Sciatic nerve (tissue), 2 donors: ENCODE data around the gene GSTT4. TPM values are rescaled to one million over a fixed set of nuclear protein-coding genes. Genes with fewer than 3 reads are reported as not detected.
"Not testable (repeated sequence)": the region's sequence is repeated elsewhere in the genome, so short reads cannot be mapped to it uniquely, and the experiment has no call there.

ENCODE experiments used
- ATAC-seq: fragments of 200-7000 bp; cut with Tn5 transposase; one replicate; pipeline ENCODE4 v1.9.1; 2020; ENCODE audit warnings: mild to moderate bottlenecking, moderate library complexity
- DNase-seq: peaks from one replicate; pipeline ENCODE4 v3.0.0-alpha.2; 2020; ENCODE audit warnings: low spot score
- intact Hi-C: fragments of 100-400 bp; cut with DNase I; formaldehyde crosslinking; loops from one replicate; pipeline ENCODE4 v1.14.2; 2022
- total RNA-seq: library from RNA; stranded (reverse); fragmentation: NEBNext Ultra II Directional; extraction: Animal tissue kit (Norgen Biotek cat#: 25700); gene quantifications from one replicate; pipeline ENCODE4 v1.2.1, GENCODE V29; 2021
- donor health status: DM: no; HTN: no; CAD: no.
- donor health status: DM: no; HTN: no; CAD: no.

The GSTT4 gene
- total RNA-seq, 1 donor from 2014 or later = not detected

GRCh38 chr22:23999779-24000178, 5.5 kb downstream of the GSTT4 start:
- not testable (repeated sequence) for DNase-seq, ATAC-seq
- intact Hi-C loops = loop anchor here (10.0 kb wide), 1 partner anchor 175 kb away; no protein-coding TSS in a partner anchor

GRCh38 chr22:23997092-23997491, 8.2 kb downstream of the GSTT4 start:
- intact Hi-C loops = no loop called here
- ATAC-seq (no peak), DNase-seq (no peak)

DNA sequence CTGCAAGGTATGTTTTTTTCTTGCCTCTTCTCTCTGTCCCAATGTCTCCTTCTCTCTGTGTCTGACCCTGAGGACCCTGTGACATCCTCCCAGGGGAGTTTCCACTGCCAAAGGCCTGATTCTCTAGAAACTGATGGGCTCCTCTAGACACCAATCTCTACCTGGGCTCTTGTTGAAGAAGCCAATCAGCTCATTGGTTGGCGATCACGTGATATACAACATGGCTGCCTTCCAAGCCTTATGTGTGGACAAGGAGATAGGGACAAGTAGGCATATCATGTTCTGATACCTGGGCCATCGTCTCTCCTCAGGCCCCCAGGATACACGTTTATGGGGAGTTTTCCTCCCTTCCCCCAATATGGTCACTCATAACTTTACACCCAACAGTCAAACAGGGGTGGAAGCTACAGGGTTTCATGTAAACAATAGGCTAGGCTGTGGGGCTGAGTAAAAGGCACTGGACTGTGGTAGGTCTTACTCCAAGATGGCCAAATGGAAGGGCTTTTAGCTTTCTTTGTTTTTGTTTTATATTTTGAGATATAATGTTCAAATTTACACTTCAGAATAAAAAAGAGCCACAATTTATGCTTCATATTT, 11.6 kb downstream of the GSTT4 start:
- ATAC-seq, DNase-seq, intact Hi-C loops: not testable (repeated sequence)

- ATAC-seq, DNase-seq, intact Hi-C loops: not testable (repeated sequence)
Measured at GRCh38 chr22:23993080-23993479, 12.2 kb downstream of the GSTT4 start.

DNA sequence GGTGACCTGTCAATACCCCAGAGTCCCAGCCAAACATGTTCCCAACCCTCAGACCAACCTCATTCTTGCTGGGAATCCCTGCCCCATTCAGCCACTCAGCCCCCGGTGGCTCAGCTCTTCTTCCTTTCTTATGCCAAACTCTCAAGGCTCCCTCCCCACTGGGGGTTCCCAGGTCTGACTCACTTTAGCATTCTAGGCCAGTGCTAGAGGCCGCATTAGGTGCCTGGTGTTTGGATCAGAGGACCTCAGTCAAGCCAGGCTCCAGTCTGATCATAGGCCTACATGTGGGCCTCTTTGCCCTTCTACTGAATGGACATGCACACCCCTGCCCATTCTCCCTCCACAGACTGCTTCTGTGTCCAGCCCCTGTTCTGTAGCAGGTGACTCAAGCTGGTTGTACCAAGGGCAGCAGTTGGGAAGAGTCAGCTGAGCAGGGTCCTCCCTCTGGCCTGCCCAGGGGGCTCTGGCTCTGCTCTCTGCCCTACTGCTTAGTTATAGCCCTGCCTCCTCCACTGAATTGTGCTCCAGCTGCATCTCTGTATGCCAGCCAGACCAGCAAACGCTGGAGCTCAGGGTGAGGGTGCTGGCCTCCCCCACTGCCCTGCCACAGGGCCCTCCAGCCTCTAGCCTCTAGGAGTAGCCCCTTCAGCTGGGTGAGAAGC, 15.5 kb downstream of the GSTT4 start:
- intact Hi-C loops, DNase-seq, ATAC-seq: not testable (repeated sequence)

- DNase-seq, intact Hi-C loops, ATAC-seq: not testable (repeated sequence)
Measured at GRCh38 chr22:23986538-23987178, 18.6 kb downstream of the GSTT4 start.

DNA sequence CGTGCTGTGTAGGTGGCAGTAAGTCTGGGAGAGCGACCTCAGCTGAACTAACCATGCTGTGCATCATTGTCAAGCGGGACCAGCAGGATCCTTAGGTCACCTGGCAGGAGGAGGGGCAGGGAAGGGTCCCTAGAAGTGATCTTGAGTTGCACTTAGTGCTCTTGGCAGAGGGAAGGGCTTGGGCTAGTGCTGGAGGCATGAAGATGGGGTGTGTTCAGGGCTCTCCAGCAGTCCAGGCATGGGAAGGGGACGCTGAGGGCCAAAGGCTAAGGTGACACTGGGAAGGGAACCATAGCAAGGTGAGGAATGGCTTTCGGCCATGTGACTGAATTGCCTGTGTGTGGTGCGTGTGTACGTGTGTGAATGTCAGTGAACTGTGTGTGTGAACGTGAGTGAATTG, 19.2 kb downstream of the GSTT4 start:
- intact Hi-C loops, DNase-seq, ATAC-seq: not testable (repeated sequence)

- DNase-seq (no peak), ATAC-seq (peak; percentile 68)
- intact Hi-C loops = no loop called here
Measured at GRCh38 chr22:23984430-23984829, 20.8 kb downstream of the GSTT4 start.

DNA sequence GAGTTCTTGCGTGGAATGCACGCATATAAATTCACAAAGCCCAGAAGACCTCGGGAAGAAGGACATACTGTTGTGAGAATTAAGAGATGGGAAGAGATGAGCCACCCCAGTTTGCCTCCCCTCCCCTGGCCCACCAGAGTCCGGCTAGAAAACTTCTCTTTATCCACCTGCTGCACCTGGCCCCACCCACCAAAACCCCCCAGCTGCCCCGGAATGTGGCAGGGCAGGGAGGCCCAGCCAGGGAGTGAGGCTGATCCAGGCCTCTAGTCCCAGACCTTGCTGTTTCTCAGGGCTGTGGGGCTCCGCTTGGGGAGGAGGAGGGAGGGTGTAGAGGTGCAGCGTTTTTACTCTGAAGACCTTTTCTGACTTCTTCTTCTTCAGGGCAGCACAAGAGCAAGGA, 24.7 kb downstream of the GSTT4 start:
- DNase-seq, ATAC-seq, intact Hi-C loops: not testable (repeated sequence)

GRCh38 chr22:23979557-23980240, 25.6 kb downstream of the GSTT4 start, which contains the start of gene GSTT2:
TSS of gene GSTT2 (plus strand) at chr22:23980134.
- DNase-seq, intact Hi-C loops: not testable (repeated sequence)
- peak; percentile 84 for ATAC-seq

- intact Hi-C loops, DNase-seq, ATAC-seq: not testable (repeated sequence)
Measured at GRCh38 chr22:23977304-23977703, 27.9 kb downstream of the GSTT4 start.

DNA sequence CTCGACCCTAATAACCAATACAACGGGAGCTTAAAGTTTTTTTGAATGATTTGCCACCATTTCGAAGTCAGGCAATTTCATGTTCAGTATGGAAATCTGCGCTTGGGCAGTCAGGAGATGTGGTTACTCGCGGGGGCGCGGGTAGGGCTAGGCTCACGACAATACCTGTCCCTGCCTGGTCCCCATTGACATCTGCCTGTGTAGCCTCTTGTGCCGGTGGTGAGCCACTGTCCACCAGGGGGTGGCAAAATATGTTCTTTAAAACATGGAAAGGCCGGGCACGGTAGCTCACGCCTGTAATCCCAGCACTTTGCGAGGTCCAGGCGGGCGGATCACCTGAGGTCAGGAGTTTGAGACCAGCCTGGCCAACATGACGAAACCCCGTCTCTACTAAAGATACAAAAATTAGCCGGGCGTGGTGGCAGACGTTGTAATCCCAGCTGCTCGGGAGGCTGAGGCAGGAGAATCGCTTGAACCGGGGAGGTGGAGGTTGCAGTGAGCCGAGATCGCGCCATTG, 30.4 kb downstream of the GSTT4 start:
- peak; percentile 2 for ATAC-seq
- intact Hi-C loops, DNase-seq: not testable (repeated sequence)

DNA sequence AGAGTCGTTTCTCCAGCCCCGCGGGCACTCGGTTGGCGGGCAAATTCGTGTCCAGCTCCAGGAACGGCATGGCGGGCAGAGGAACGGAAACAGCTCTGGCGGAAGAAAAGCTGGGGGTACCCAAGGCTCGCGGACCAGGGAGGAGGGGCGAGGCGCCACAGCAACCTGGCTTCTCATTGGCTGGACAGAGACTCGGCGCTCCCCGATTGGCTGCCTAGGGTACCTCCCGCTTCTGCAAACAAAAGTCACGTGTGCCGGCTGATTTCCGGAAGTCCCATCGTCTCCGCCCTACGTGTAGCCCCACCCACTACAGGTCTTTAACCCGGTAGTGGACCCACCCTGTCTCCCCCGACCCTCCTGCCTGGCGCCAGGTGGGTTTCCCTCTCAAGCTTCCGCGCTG, 30.9 kb downstream of the GSTT4 start, which contains the start of gene DDT:
TSS of gene DDT (minus strand) at position 97 of the 400 bp plus-strand sequence. CDS start at position 70, 27 bp downstream.
- peak; percentile 99 for ATAC-seq
- DNase-seq, intact Hi-C loops: not testable (repeated sequence)

DNA sequence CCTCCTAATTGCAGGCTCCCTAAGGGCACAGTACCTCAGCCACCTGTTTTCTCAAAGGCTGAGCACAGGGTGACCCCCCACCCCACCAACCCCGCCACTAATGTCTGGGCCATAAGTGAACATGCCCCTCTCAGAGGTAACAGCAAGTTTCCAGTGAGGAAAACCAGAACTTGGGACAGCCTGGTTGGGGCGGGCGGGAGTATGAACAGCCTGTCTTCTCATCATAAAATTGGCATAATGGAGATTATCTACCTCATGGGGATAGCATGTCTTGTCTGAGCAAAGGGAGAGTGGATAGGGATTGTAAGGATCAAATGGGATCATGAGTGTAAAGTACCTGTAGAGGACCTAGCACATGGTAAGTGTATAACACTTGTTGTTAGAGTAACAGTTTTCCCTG, 33.3 kb downstream of the GSTT4 start:
- ATAC-seq, DNase-seq, intact Hi-C loops: not testable (repeated sequence)

DNA sequence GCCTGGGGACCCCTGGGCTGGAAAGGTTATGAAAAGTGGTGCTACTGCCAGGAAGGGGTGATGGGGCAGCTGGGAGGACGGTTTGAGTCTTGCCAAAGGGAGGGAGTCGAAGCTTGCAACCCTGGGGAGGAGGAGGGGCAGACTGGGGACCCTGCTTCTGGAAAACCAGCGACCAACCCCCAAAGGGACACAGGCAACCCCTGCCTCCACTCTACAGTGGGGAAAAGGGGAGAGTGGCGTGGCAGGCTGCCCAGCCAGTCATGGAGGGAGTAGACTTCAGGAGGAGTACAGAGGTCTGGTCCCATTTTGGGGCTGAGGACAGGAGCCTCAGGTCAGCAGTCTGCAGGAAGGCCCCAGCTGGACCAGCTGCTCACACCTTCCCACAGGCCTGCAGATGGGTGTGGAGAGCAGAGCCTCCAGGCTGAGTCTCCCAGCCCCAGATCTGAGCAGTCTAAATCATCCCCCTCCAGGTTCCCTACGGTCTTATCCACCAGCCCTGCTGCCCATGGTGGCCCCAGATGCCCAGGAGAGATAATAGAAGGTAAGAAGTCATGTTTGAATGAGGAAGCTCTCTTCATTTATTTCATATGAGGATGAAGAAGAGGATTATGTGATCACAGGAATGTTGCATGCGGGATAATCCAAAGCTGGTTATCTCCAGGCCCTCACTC, 34.3 kb downstream of the GSTT4 start:
- DNase-seq (no peak), ATAC-seq (no peak)
- intact Hi-C loops = no loop called here

GRCh38 chr22:23970201-23970641, 35.0 kb downstream of the GSTT4 start:
- DNase-seq (no peak), ATAC-seq (no peak)
- intact Hi-C loops = no loop called here

DNA sequence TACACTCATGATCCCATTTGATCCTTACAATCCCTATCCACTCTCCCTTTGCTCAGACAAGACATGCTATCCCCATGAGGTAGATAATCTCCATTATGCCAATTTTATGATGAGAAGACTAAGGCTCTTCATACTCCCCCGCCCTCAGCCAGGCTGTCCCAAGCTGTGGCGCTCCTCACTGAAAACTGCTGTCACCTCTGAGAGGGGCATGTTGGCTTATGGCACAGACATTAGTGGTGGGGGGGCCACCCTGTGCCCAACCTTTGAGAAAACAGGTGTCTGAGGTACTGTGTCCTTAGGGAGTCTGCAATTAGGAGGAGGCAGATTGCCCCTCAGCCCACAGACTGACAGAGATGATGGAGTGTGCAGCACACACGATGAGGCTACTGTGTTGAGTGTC, 36.2 kb downstream of the GSTT4 start:
- DNase-seq (no peak), ATAC-seq (no peak)
- intact Hi-C loops = no loop called here

DNA sequence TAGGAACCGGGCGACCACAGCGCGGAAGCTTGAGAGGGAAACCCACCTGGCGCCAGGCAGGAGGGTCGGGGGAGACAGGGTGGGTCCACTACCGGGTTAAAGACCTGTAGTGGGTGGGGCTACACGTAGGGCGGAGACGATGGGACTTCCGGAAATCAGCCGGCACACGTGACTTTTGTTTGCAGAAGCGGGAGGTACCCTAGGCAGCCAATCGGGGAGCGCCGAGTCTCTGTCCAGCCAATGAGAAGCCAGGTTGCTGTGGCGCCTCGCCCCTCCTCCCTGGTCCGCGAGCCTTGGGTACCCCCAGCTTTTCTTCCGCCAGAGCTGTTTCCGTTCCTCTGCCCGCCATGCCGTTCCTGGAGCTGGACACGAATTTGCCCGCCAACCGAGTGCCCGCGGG, 38.7 kb downstream of the GSTT4 start, which contains the start of gene DDTL:
TSS of gene DDTL (plus strand) at position 321 of the 400 bp plus-strand sequence. CDS start at position 348, 27 bp downstream.
- DNase-seq, intact Hi-C loops: not testable (repeated sequence)
- peak; percentile 99 for ATAC-seq
